ENCODE measurements around the gene ZDHHC13.

ZDHHC13 gene

DNA sequence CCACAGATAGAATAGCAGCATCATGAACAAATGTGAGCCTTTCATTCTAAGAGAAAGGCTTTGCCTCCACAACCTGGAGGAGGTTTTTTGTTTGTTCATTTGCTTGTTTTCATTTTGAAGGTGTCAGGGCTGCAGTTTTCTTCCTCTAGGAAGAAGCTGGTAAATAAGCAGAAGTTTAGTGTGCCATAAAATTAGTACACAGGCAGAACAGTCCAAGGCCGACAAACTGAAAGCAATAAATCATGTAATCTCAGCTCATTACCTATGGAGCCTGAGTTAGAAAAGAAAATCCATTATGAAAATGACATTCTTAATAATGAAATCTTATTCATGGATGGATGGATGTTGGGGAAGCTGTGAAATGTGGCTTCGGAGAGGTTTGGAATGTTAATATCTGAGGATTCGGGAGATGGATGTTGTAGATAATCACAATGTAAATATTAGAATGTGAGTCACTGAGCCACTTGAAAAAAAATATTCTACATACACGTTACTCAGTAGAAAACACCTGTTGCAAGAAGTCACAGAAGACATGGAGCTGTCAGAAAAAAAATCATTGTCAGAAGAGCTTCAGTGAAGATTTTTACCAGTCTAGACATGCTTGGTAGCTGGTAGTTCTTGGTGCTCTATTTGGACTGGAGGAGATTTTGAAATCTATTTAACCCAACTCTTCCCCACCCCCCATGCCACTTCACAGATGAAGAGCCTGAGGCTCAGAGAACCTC is 15.0 kb upstream of the ZDHHC13 start:
- TF ChIP-seq CTCF (IDR thresholded peaks at IDR 0.05) = no peak

GRCh38 chr11:19102521-19102900 is 14.5 kb upstream of the ZDHHC13 start:
- no peak for TF ChIP-seq CTCF (IDR thresholded peaks at IDR 0.05)

- no peak for TF ChIP-seq CTCF (IDR thresholded peaks at IDR 0.05)
Measured at GRCh38 chr11:19105011-19105410, 12.0 kb upstream of the ZDHHC13 start.

DNA sequence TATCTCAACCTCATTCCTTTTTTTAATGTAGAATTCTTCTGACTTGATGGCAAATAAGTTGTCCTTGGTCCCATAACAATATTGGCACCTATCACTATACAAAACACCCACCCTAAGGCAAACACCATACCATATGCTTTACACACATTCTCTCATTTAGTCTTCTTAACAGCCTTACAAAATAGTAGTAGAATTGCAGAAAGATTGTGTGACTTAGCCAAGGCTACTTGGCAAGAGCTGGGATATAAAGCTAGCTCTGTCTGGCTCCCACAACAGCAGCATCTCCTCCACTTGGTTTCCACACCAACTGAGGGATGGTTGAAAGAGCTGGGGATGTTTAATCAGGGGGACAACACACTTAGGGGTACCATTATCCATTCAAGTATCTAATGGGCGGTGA is 9.8 kb upstream of the ZDHHC13 start:
- TF ChIP-seq CTCF (IDR thresholded peaks at IDR 0.05) = no peak

DNA sequence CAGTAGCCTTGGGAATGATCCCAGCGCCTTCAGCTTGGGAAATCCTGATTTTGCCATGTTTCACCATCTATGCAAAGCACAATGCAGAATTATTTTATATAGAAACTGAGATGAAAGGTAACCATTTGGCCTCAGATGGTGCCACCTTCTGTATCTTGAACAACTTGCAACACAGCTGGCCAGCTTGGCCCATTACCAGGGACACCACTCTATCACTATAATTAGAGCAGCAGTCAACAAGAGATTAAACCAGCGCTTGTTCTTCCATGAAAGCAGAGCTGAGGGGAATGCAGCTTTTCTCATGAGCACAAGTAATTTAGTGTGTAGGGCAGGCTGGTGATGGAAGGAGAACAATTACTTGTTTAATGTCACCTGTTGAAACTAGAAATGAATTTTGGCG is 6.7 kb upstream of the ZDHHC13 start:
- no peak for TF ChIP-seq CTCF (IDR thresholded peaks at IDR 0.05)

- TF ChIP-seq CTCF (IDR thresholded peaks at IDR 0.05) = no peak
Measured at GRCh38 chr11:19111809-19112208, 5.2 kb upstream of the ZDHHC13 start.

- no peak for TF ChIP-seq CTCF (IDR thresholded peaks at IDR 0.05)
Measured at GRCh38 chr11:19116276-19116970, 545 bp upstream of the ZDHHC13 start.
